Trophoblast cell (in vitro differentiated cells and primary cell): ENCODE measurements around the gene SLC32A1.

Experiments
- DNase-seq, 2 donors: peaks; one replicate each; pipeline ENCODE4 v3.0.0-alpha.2; 2016
- H2AFZ ChIP-seq: 2 replicates; pipeline ENCODE4 v1.6.1; 2013; ENCODE audit warnings: low read length, moderate library complexity, mild to moderate bottlenecking; ENCODE audit not compliant: insufficient read depth, poor library complexity
- H2AK5ac ChIP-seq: 2 replicates; pipeline ENCODE4 v1.6.1; 2013; ENCODE audit warnings: mild to moderate bottlenecking, low read length
- H2BK120ac ChIP-seq: 2 replicates; pipeline ENCODE4 v1.6.1; 2013; ENCODE audit warnings: low read length, mild to moderate bottlenecking, moderate library complexity; ENCODE audit not compliant: insufficient read depth, poor library complexity
- H2BK12ac ChIP-seq: 2 replicates; pipeline ENCODE4 v1.6.1; 2013; ENCODE audit warnings: mild to moderate bottlenecking, low read length, moderate library complexity
- H2BK5ac ChIP-seq: 2 replicates; pipeline ENCODE4 v1.6.1; 2013; ENCODE audit warnings: low read length, low read depth, moderate library complexity, mild to moderate bottlenecking; ENCODE audit not compliant: poor library complexity
- H3K14ac ChIP-seq: 2 replicates; pipeline ENCODE4 v1.6.1; 2013; ENCODE audit warnings: mild to moderate bottlenecking, low read length
- H3K18ac ChIP-seq: 2 replicates; pipeline ENCODE4 v1.6.1; 2013; ENCODE audit warnings: mild to moderate bottlenecking, low read length
- H3K23ac ChIP-seq: 2 replicates; pipeline ENCODE4 v1.6.1; 2013; ENCODE audit warnings: low read length
- H3K27ac ChIP-seq: 2 replicates; pipeline ENCODE4 v1.5.1; 2013; ENCODE audit warnings: low read depth, mild to moderate bottlenecking, inconsistent platforms, low read length, moderate library complexity
- H3K27me3 ChIP-seq: 2 replicates; pipeline ENCODE4 v1.6.1; 2013; ENCODE audit warnings: inconsistent platforms, mild to moderate bottlenecking, low read length, moderate library complexity; ENCODE audit not compliant: insufficient read depth
- H3K36me3 ChIP-seq, 2 experiments: 1 replicate in 1 of 2; 2 replicates in 1 of 2; pipeline ENCODE4 v1.6.1; 2013; ENCODE audit warnings: low read length in 2 of 2, mild to moderate bottlenecking in 2 of 2, moderate library complexity in 1 of 2; ENCODE audit not compliant: insufficient read depth in 2 of 2, control insufficient read depth in 1 of 2
- H3K4ac ChIP-seq: 2 replicates; pipeline ENCODE4 v1.6.1; 2013; ENCODE audit warnings: low read depth, mild to moderate bottlenecking, low read length, moderate library complexity
- H3K4me1 ChIP-seq, 2 experiments: 1 replicate in 1 of 2; 2 replicates in 1 of 2; pipeline ENCODE4 v1.6.1; 2013; ENCODE audit warnings: low read length in 2 of 2, mild to moderate bottlenecking in 2 of 2, moderate library complexity in 1 of 2; ENCODE audit not compliant: insufficient read depth in 2 of 2, control insufficient read depth in 1 of 2
- H3K4me2 ChIP-seq: 2 replicates; pipeline ENCODE4 v1.6.1; 2013; ENCODE audit warnings: inconsistent platforms, mild to moderate bottlenecking, low read length, moderate library complexity
- H3K4me3 ChIP-seq: 2 replicates; pipeline ENCODE4 v1.5.1; 2013; ENCODE audit warnings: mild to moderate bottlenecking, low read depth, low read length, inconsistent platforms
- H3K79me1 ChIP-seq: one replicate; pipeline ENCODE4 v1.6.1; 2013; ENCODE audit warnings: low read length
- H3K79me2 ChIP-seq: 2 replicates; pipeline ENCODE4 v1.6.1; 2013; ENCODE audit warnings: low read length, mild to moderate bottlenecking; ENCODE audit not compliant: control insufficient read depth, insufficient read depth, poor library complexity
- H3K9ac ChIP-seq: 2 replicates; pipeline ENCODE4 v1.6.1; 2013; ENCODE audit warnings: mild to moderate bottlenecking, low read length
- H3K9me3 ChIP-seq: 2 replicates; pipeline ENCODE4 v1.6.1; 2013; ENCODE audit warnings: low read depth, mild to moderate bottlenecking, control low read depth, inconsistent platforms, low read length; ENCODE audit not compliant: insufficient read depth
- H4K12ac ChIP-seq: 2 replicates; pipeline ENCODE4 v1.6.1; 2013; ENCODE audit warnings: low read depth, mild to moderate bottlenecking, low read length, moderate library complexity
- H4K8ac ChIP-seq: 2 replicates; pipeline ENCODE4 v1.6.1; 2013; ENCODE audit warnings: low read depth, mild to moderate bottlenecking, low read length, moderate library complexity
- H4K91ac ChIP-seq: one replicate; pipeline ENCODE4 v1.6.1; 2013; ENCODE audit warnings: low read depth, mild to moderate bottlenecking, low read length, moderate library complexity
- WGBS: extraction: QIAGEN DNeasy Blood & Tissue Kit; methylation state at CpG from one replicate; pipeline ENCODE4 v1.1.7; 2013; ENCODE audit warnings: missing lambda C conversion rate; ENCODE audit not compliant: insufficient read length, insufficient coverage; ENCODE audit errors: extremely low coverage; 5-methylcytosine and 5-hydroxymethylcytosine counted together

The SLC32A1 gene

DNA sequence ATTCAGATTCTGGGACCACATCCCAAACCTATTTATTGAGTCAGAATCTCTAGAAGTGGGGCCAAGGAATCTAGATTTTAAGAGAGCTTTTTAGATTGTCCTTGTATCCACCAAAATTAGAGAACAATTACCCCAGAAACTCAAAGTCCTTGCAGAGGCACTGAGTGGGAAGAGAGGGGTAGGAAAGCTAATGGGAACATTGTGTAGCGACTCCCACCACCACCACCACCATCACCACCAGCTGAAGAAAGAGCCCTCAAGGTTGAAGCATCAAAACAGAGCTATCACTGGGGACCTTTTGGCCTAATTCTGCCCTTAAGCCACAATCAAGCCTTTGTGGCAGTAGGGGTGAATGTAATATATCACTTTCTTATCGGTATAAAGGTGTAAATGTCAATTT, 39.0 kb upstream of the SLC32A1 start:
- Histone ChIP-seq H3K14ac (no peak overlapping the region), H3K4me2 (no peak overlapping the region), H3K4me3 (no peak overlapping the region), H3K27me3 (no peaks in the 10 kb centered on the region), H4K8ac (no peak overlapping the region), H3K36me3 (no peaks in the 10 kb centered on the region), H3K23ac (no peak overlapping the region), H3K9ac (no peak overlapping the region), H3K4ac (no peak overlapping the region), H3K79me2 (no peaks in the 10 kb centered on the region), H2AFZ (no peak overlapping the region), H2BK120ac (no peak overlapping the region), H2AK5ac (no peak overlapping the region), H3K4me1 (no peaks in the 10 kb centered on the region), H3K27ac (no peak overlapping the region), H3K18ac (no peak overlapping the region), H2BK5ac (no peak overlapping the region), H3K79me1 (no peaks in the 10 kb centered on the region), H4K91ac (no peak overlapping the region), H3K9me3 (no peaks in the 10 kb centered on the region), H4K12ac (no peak overlapping the region), H2BK12ac (no peak overlapping the region)
- no CpG with 5 or more reads among the region's 2 CpGs for WGBS
- no peak for DNase-seq

DNA sequence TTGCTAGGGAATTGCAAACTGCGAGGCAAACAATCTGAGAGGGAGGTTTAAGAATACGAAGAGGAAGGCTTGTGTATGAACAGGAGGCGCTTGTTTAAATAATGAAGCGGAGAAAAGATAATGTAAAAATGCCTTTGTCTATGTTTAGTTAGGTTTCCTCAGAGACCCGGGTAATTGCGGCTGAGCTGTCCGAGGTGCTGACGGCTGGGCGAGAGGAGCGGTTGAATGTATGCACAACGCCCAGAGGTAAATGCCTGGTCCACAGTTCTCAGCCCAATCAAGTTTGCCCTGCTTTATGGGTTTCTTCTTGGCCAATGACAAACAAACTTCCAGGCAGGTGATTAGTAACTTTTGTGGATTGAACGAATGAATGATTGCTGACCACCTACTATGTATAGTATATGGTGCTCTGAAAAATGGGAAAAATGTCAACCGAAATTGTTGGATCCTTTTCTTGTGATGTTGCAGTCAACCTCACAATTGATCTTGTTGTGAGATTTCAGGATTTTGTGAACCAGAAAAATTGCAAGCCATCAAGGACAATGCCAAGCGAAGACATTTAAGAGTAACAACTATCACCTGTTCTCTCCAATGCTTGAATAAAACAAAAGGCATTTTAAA, 38.3 kb upstream of the SLC32A1 start:
- H3K4me2 ChIP-seq: no peak overlapping the region
- H4K91ac ChIP-seq: no peak overlapping the region
- no peak overlapping the region for H2BK120ac ChIP-seq
- no peaks in the 10 kb centered on the region for H3K36me3 ChIP-seq
- H3K27ac ChIP-seq: no peak overlapping the region
- no peaks in the 10 kb centered on the region for H3K9me3 ChIP-seq
- no peaks in the 10 kb centered on the region for H3K4me1 ChIP-seq
- H4K8ac ChIP-seq: no peak overlapping the region
- no peaks in the 10 kb centered on the region for H3K79me2 ChIP-seq
- H2AFZ ChIP-seq: no peak overlapping the region
- H3K18ac ChIP-seq: no peak overlapping the region
- H2AK5ac ChIP-seq: no peak overlapping the region
- no peak overlapping the region for H3K23ac ChIP-seq
- H3K27me3 ChIP-seq: no peaks in the 10 kb centered on the region
- H4K12ac ChIP-seq: no peak overlapping the region
- no peak overlapping the region for H3K4ac ChIP-seq
- no peak overlapping the region for H3K9ac ChIP-seq
- no peak overlapping the region for H2BK5ac ChIP-seq
- no peaks in the 10 kb centered on the region for H3K79me1 ChIP-seq
- no peak overlapping the region for H3K4me3 ChIP-seq
- no peak overlapping the region for H2BK12ac ChIP-seq
- H3K14ac ChIP-seq: no peak overlapping the region
- DNase-seq: peak; percentile 20 to 74
- no CpG with 5 or more reads among the region's 14 CpGs for WGBS

DNA sequence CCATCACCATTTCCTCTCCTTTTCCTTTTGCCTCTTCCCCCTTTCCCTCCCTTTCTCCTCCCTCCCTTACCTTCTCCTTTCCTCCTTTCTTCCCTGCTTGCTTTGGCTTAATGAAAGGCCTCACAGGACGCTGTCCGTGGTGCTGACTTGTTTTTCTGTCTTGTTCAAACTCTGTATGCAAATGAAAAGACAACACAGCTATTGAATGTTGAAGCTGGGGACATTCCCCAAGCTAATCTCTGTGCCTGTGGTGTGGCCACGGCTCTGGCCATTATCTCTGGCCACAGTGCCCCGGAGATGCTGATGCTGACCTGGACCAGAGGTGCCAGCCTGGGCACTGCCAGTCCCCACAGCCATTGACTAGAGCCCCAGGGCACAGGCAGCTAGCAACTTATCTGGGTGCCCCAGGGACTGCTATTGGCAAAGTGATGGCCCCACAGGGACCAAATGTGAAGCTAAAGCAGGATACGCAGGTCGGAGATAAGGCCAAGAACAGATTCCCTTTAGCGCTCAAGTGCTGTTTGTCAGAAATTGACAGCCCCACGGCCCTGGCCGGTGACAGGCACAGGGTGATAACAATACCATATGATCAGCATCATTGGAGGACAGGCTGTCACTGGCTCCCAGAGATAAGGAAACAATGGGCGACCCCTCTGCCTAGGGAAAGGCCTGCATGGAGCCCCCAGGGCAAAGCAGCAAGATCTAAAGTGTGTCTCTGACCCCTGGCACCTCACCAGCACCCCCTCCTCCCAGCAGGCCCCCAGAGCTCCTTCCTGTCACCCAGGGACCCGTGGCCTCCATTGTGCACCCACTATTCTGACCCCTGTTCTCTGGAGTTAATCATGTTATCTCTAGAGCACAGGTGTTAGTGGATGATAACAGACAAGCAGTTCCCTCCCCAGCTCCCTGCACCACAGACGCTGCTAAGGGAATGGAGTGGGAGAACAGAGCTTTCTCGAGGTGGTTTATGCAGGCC, 31.6 kb upstream of the SLC32A1 start:
- H4K8ac ChIP-seq: no peak overlapping the region
- no peak overlapping the region for H3K14ac ChIP-seq
- H3K9me3 ChIP-seq: peaks cover 6% of the 10 kb centered on the region
- no peak overlapping the region for H2BK12ac ChIP-seq
- H4K91ac ChIP-seq: no peak overlapping the region
- H4K12ac ChIP-seq: no peak overlapping the region
- no peaks in the 10 kb centered on the region for H3K4me1 ChIP-seq
- H3K79me1 ChIP-seq: no peaks in the 10 kb centered on the region
- DNase-seq: peak; percentile 70 to 90
- no peaks in the 10 kb centered on the region for H3K27me3 ChIP-seq
- H3K4me2 ChIP-seq: no peak overlapping the region
- no peaks in the 10 kb centered on the region for H3K36me3 ChIP-seq
- H2AFZ ChIP-seq: no peak overlapping the region
- H3K4ac ChIP-seq: no peak overlapping the region
- H3K4me3 ChIP-seq: no peak overlapping the region
- no peak overlapping the region for H2BK5ac ChIP-seq
- no peaks in the 10 kb centered on the region for H3K79me2 ChIP-seq
- H2BK120ac ChIP-seq: no peak overlapping the region
- no peak overlapping the region for H3K23ac ChIP-seq
- no peak overlapping the region for H3K18ac ChIP-seq
- no peak overlapping the region for H3K9ac ChIP-seq
- no peak overlapping the region for H3K27ac ChIP-seq
- WGBS: no CpG with 5 or more reads among the region's 13 CpGs
- no peak overlapping the region for H2AK5ac ChIP-seq

DNA sequence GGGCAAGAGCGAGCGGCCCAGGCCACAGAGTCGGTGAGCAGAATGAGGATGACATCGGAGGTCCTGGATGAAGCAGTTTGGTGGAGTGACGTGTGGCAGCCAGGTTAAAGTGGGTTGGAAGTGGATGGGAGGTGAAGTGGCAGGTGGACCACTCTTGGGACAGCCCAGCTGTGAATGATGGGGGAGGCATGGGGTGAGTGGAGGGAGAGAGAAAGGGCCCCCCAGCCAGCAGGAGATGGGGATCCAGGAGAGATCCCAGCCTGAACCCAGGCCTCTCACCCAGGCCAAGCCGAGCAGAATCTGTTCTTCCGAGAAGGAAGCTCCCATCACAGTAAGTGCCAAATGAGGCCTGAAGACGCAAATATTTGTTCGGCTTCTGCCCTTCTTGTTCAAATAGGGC, 27.0 kb upstream of the SLC32A1 start:
- no peak overlapping the region for H3K4me3 ChIP-seq
- H3K79me1 ChIP-seq: no peaks in the 10 kb centered on the region
- H3K23ac ChIP-seq: no peak overlapping the region
- H4K91ac ChIP-seq: no peak overlapping the region
- H2AK5ac ChIP-seq: no peak overlapping the region
- H3K9ac ChIP-seq: no peak overlapping the region
- no peaks in the 10 kb centered on the region for H3K36me3 ChIP-seq
- DNase-seq: no peak
- no peaks in the 10 kb centered on the region for H3K27me3 ChIP-seq
- no peak overlapping the region for H2AFZ ChIP-seq
- H3K4me2 ChIP-seq: no peak overlapping the region
- H4K8ac ChIP-seq: no peak overlapping the region
- peaks cover 10% of the 10 kb centered on the region for H3K9me3 ChIP-seq
- H3K4me1 ChIP-seq: no peaks in the 10 kb centered on the region
- H4K12ac ChIP-seq: no peak overlapping the region
- H3K4ac ChIP-seq: no peak overlapping the region
- H3K79me2 ChIP-seq: no peaks in the 10 kb centered on the region
- no peak overlapping the region for H3K18ac ChIP-seq
- H2BK12ac ChIP-seq: no peak overlapping the region
- no peak overlapping the region for H2BK120ac ChIP-seq
- H3K14ac ChIP-seq: no peak overlapping the region
- H3K27ac ChIP-seq: no peak overlapping the region
- WGBS: no CpG with 5 or more reads among the region's 9 CpGs
- H2BK5ac ChIP-seq: no peak overlapping the region
